HG03565 (cell line): ENCODE results near the gene DLG1.
"Not testable (repeated sequence)": the region's sequence is repeated elsewhere in the genome, so short reads cannot be mapped to it uniquely, and the experiment has no call there.

Source experiments
- ATAC-seq: cut with Tn5 transposase; IDR thresholded peaks from one replicate; pipeline ENCODE4 v1.9.1; 2021; ENCODE audit warnings: mild to moderate bottlenecking, moderate library complexity; ENCODE audit not compliant: unreplicated experiment

Gene DLG1

DNA sequence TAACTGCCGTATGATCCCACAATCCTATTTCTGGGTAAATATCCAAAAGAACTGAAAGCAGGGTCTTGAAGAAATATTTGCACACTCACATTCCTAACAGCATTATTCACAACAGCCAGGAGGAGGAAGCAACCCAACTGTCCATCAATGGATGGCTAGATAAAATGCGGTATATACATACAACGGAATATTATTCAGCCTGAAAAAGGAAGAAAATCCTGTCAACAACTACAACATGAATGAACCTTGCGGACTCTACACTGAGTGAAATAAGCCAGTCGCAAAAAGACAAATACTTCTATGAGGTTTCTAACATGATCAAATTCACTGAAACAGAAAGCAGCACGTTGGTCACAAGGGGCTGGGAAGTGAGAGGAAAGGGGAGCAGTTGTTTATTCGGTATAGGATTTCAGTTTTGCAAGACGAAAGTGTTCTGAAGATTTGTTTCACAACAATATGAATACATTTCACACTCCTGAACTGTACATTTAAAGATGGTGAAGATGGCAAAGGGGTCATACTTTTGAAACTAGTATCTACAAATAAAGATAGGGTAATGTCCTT, 6.2 kb downstream of the DLG1 start:
- no peak for ATAC-seq

DNA sequence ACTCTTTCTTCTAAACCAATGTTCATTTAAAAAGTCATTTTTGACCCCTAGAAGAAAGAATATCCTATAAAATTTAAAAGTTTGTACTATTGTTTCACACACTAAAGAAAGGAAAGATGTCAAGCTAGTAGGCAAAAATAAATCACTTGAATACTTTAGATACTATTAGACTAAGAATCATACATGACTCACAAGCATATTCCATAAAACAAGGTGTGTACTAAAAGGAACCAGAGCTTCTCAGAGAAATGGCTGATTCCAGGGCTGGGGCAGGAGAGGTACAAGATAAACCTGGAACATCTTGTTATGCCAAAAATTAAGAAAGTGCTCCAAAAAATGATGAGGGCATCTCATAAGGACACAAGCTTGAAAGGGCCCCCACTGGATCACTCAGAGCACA, 8.7 kb downstream of the DLG1 start:
- no peak for ATAC-seq

GRCh38 chr3:197286678-197287077, 11.7 kb downstream of the DLG1 start:
- no peak for ATAC-seq

GRCh38 chr3:197285557-197285956, 12.9 kb downstream of the DLG1 start:
- no peak for ATAC-seq

DNA sequence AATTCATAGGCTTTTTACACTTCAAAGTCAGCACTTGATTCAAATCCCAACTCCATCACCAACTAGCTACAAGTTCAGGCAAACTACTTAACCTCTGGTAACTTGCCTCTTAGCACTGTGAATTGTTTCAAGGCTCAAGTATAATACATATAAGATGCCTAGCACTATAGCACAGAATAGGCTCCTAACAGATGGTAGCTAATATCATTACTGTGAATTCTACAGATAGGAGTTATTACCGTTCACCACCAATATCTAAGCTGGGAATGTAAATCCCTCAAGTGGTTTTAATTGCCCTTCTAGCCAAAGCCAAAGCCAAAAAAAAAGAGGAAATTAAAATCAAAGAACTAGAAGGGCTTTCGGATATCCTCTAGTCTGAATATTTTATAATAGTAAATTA, 15.4 kb downstream of the DLG1 start:
- ATAC-seq: no peak

DNA sequence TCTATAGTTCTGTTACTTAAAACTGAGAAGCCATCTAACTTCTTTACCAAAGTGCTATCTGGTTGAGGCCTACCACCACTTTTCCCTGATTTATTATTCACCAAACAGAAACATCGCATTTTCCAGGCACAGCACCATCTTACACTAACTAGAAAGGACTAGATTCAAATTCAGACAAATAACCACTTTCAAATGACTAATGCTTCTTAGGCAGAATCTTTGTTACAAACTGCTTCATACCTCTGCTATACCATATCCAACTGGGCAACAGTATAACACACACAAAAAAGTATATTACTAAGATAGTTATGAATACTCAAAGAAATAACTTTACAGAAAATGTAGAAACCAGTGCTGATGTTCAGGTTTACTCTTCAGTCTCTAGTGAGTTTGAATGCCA, 16.6 kb downstream of the DLG1 start:
- no peak for ATAC-seq

GRCh38 chr3:197280156-197280555, 18.3 kb downstream of the DLG1 start:
- ATAC-seq: no peak

DNA sequence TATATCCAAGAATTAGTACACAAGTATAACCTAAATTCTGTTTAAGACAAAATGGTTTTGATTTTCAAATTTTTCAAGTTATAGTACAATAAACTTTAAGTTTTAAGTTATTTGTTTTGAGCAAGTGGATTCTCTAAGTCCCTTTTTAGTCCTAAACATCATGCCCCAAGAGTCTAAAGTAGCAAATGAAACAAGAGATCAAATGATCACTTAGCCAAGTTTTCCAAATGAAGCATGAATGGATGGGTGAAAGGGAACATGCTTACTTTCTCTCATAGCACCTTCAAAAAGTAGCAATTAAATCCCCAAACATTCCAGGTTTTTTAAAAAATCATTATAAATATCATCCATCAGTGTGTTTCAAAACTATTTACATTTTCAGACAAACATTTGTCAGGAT, 19.5 kb downstream of the DLG1 start:
- no peak for ATAC-seq

- ATAC-seq: not testable (repeated sequence)
Observed at GRCh38 chr3:197276808-197277207, 21.6 kb downstream of the DLG1 start.

- ATAC-seq: no peak
Observed at GRCh38 chr3:197270558-197271317, 27.7 kb downstream of the DLG1 start.

DNA sequence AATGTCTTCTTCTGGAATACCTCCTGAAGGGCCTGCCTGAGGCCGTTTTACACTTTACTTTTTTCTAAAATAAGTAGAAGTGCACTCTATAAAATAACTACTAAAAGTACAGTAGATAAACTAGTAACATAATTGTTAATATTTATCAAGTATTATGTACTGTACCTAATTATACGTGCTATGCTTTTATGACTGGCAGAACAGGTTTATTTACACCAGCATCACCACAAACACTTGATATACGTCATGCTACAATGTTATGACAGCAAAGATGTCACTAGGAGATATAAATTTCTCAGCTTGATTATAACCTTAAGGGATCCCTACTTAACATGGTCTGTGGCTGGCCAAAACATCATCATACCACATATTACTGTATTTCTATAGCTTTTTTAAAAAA, 29.4 kb downstream of the DLG1 start:
- no peak for ATAC-seq

DNA sequence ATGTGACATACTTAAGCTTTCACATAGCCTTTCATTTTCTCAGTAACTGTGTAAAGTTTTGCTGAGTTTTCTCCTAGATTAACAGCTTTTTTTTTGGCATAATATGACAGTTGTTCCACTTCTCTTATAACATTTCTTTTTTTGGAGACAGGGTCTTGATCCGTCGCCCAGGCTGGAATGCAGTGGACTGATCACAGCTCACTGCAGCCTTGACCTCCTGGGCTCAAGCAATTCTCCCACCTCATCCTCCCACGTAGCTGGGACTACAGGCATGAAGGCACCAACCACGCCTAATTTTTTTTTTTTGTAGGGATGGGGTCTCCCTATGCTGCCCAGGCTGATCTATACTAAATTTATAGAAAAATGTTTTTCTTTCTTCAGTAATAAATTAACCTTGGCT, 30.1 kb downstream of the DLG1 start:
- ATAC-seq: no peak

DNA sequence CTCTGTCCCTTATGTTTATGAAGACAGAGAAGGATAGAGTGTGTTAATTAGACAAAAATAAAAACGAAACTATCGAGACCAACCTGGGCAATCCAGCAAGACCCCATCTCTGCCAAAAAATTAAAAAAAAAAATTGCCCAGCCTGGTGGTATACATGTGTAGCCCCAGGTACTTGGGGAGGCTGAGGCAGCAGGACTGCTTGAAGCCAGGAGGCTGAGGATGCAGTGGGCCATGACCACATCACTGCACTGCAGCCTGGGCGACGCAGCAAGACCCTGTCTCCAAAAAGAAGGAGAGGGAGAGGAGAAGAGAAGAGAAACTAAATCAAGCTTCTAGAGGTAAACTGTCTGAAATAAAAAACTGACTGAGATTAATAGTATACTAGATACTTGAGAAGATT, 32.1 kb downstream of the DLG1 start:
- no peak for ATAC-seq

DNA sequence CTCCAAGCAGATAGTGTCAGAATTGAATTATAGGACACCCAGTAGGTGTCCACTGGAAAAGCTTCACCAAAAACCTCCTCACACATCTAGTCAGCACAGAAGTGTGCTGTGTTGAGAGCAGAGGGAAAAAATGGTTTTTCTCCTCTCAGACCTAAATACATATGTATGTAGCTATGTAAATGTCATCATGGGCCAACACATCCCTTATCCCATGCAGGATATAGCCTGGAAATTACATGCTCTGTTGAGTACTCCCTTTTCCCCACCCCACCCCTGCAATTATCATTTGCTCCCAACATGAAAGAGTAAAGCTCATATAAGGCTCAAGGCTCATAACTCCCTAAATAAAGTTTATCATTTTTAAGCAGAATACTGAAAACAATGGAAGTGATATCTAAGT, 35.7 kb downstream of the DLG1 start:
- ATAC-seq: no peak

- ATAC-seq: no peak
Observed at GRCh38 chr3:197261164-197261509, 37.3 kb downstream of the DLG1 start.

DNA sequence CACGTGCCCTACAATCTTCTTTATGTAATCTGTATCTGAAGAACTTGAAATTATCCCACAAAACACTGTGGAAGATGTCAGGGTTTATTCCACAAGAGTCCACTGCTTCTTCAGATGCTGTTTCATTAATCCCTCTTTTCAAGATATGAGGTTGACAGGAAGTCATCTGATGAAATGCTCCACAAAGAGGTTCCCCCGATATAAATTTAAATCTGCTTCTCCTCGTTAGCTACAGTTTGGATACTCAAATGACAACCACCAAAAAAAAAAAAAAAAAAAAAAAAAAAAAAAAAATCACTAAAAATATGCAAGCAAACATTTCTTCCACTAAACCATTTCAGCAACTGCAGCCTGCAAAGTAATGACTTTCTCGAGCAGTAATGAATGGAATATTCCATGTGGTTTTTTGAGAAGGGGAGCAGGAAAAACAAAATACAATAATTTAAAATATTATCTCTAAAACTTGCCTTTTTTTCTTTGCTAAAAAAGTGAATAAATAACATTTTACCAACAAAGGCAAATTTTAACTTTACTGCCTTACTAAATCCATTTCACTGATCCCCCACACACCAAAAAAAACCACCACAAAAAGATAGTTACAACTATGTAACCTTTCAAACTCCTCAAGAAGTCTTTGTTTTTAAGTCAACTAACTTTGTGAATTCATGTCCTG, 37.8 kb downstream of the DLG1 start:
- ATAC-seq: no peak

GRCh38 chr3:197259096-197259495, 39.3 kb downstream of the DLG1 start:
- no peak for ATAC-seq

- ATAC-seq: no peak
Observed at GRCh38 chr3:197258168-197258755, 40.1 kb downstream of the DLG1 start.

- ATAC-seq: no peak
Observed at GRCh38 chr3:197257711-197258110, 40.7 kb downstream of the DLG1 start.

GRCh38 chr3:197256836-197257444, 41.5 kb downstream of the DLG1 start:
- ATAC-seq: no peak

DNA sequence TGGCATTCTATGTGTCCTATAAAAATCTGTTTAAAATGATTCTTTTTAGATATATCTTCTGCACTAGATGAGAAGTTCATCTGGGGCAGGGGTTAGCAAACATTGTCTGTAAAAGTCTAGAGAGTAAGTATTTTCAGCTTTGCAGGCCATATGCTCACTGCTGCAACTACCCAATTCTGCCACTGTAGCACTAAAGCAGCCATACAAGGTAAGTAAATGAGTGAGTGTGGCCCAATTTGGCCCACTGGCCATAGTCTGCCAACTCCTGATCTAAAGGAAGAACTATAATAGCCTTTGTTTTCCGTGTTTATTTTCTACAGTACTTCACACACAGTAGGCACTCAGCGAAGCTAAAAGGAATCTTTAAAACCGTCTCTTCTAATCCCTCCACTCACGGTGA, 42.3 kb downstream of the DLG1 start:
- no peak for ATAC-seq
